NCI-H2171 (cell line): ENCODE data around the gene TSPAN17.

Experiments
- DNase-seq: peaks from one replicate; lab custom pipeline; 2025; lab: John Stamatoyannopoulos, UW

Gene TSPAN17

GRCh38 chr5:176621661-176622079, 25.6 kb upstream of the TSPAN17 start:
- DNase-seq = no peak

GRCh38 chr5:176624142-176624541, 23.1 kb upstream of the TSPAN17 start:
- DNase-seq = no peak

- no peak for DNase-seq
Measured at GRCh38 chr5:176624938-176625337, 22.3 kb upstream of the TSPAN17 start.

- DNase-seq = no peak
Measured at GRCh38 chr5:176625512-176625911, 21.8 kb upstream of the TSPAN17 start.

- DNase-seq = no peak
Measured at GRCh38 chr5:176625966-176626875, 21.1 kb upstream of the TSPAN17 start.

- no peak for DNase-seq
Measured at GRCh38 chr5:176626876-176627236, 20.4 kb upstream of the TSPAN17 start.

- no peak for DNase-seq
Measured at GRCh38 chr5:176627582-176627981, 19.7 kb upstream of the TSPAN17 start.

- DNase-seq = no peak
Measured at GRCh38 chr5:176628406-176629228, 18.7 kb upstream of the TSPAN17 start.

GRCh38 chr5:176629317-176629852, 17.9 kb upstream of the TSPAN17 start:
- DNase-seq = no peak

GRCh38 chr5:176629853-176630680, 17.2 kb upstream of the TSPAN17 start, which contains the start of the genes EIF4E1B and SNCB:
Gene EIF4E1B (plus strand): TSS chr5:176630675. CDS start chr5:176642788, 12,113 bp downstream.
Gene SNCB (minus strand): TSS chr5:176630534. CDS start chr5:176629654, 880 bp downstream.
- peak; percentile 40 for DNase-seq

- no peak for DNase-seq
Measured at GRCh38 chr5:176630681-176631222, 16.5 kb upstream of the TSPAN17 start.

- DNase-seq = peak; percentile 57
Measured at GRCh38 chr5:176631383-176632200, 15.7 kb upstream of the TSPAN17 start.

GRCh38 chr5:176632745-176633144, 14.5 kb upstream of the TSPAN17 start:
- DNase-seq = no peak

GRCh38 chr5:176633598-176633997, 13.7 kb upstream of the TSPAN17 start:
- DNase-seq = no peak

- no peak for DNase-seq
Measured at GRCh38 chr5:176636426-176636825, 10.9 kb upstream of the TSPAN17 start.

- no peak for DNase-seq
Measured at GRCh38 chr5:176637556-176637955, 9.7 kb upstream of the TSPAN17 start.

- DNase-seq = no peak
Measured at GRCh38 chr5:176638437-176638836, 8.8 kb upstream of the TSPAN17 start.

GRCh38 chr5:176639208-176639607, 8.1 kb upstream of the TSPAN17 start:
- DNase-seq = no peak

- peak; percentile 75 for DNase-seq
Measured at GRCh38 chr5:176639981-176640380, 7.3 kb upstream of the TSPAN17 start.

- DNase-seq = no peak
Measured at GRCh38 chr5:176640616-176641015, 6.7 kb upstream of the TSPAN17 start.
